ENCODE data around the gene SCO2. TPM values are rescaled to one million over a fixed set of nuclear protein-coding genes. Genes with fewer than 3 reads are reported as not detected.

SCO2 gene
- total and polyA plus RNA-seq, 2 of the 13 experiments (the other 11 are each of a cell fraction or from before 2014, with no cell fraction given): 0.32 to 3.7 TPM

DNA sequence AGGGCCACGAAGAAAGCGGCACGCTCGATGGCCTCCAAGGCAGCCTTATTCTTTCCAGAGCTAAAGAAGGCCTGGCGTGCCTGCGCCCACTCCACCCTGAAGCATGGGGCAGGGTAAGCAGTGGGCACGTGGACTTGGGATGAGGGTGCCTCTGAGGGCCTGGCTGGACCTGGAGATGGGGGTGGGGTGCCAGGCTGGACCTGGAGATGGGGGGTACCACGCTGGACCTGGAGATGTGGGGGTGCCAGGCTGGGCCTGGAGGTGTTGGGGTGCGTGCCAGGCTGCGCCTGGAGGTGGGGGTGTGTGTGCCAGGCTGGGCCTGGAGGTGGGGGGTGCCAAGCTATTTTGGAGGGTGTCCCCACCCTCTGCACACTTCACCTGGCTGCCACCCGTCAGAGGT is 47.6 kb upstream of the SCO2 start:
- POLR2A ChIA-PET: interaction anchor here (1.1 kb wide), 1 partner anchor 9 kb away, joined by 5 read pairs; no protein-coding TSS in a partner anchor
- H3K4me3 ChIP-seq (replicated peaks in 1 of 3; ENCODE audit: insufficient read depth in 1 of 3, low read depth in 2 of 3, low read length in 3 of 3): no peak overlapping the region
- no peaks in the 10 kb centered on the region for H4K20me1 ChIP-seq (ENCODE audit: insufficient read depth, low read length)
- H3K27ac ChIP-seq (ENCODE audit: extremely low read length, insufficient read depth, low read length): no peak overlapping the region
- TF ChIP-seq HOXA5 (CRISPR knock-in tag; IDR thresholded peaks at IDR 0.05) (no peak), POLR2A (IDR thresholded peaks at IDR 0.05; ENCODE audit: insufficient read depth in 1 of 2, low read depth in 2 of 2, low read length in 2 of 2) (no peak), REPIN1 (CRISPR knock-in tag; IDR thresholded peaks at IDR 0.05; ENCODE audit: borderline replicate concordance, low read depth) (no peak), ZBTB21 (CRISPR knock-in tag; IDR thresholded peaks at IDR 0.05) (no peak), AGO2 (optimal IDR thresholded peaks at IDR 0.05; ENCODE audit: low read depth, low read length) (peak; percentile 36)
- TF ChIP-seq, protein P1, sequence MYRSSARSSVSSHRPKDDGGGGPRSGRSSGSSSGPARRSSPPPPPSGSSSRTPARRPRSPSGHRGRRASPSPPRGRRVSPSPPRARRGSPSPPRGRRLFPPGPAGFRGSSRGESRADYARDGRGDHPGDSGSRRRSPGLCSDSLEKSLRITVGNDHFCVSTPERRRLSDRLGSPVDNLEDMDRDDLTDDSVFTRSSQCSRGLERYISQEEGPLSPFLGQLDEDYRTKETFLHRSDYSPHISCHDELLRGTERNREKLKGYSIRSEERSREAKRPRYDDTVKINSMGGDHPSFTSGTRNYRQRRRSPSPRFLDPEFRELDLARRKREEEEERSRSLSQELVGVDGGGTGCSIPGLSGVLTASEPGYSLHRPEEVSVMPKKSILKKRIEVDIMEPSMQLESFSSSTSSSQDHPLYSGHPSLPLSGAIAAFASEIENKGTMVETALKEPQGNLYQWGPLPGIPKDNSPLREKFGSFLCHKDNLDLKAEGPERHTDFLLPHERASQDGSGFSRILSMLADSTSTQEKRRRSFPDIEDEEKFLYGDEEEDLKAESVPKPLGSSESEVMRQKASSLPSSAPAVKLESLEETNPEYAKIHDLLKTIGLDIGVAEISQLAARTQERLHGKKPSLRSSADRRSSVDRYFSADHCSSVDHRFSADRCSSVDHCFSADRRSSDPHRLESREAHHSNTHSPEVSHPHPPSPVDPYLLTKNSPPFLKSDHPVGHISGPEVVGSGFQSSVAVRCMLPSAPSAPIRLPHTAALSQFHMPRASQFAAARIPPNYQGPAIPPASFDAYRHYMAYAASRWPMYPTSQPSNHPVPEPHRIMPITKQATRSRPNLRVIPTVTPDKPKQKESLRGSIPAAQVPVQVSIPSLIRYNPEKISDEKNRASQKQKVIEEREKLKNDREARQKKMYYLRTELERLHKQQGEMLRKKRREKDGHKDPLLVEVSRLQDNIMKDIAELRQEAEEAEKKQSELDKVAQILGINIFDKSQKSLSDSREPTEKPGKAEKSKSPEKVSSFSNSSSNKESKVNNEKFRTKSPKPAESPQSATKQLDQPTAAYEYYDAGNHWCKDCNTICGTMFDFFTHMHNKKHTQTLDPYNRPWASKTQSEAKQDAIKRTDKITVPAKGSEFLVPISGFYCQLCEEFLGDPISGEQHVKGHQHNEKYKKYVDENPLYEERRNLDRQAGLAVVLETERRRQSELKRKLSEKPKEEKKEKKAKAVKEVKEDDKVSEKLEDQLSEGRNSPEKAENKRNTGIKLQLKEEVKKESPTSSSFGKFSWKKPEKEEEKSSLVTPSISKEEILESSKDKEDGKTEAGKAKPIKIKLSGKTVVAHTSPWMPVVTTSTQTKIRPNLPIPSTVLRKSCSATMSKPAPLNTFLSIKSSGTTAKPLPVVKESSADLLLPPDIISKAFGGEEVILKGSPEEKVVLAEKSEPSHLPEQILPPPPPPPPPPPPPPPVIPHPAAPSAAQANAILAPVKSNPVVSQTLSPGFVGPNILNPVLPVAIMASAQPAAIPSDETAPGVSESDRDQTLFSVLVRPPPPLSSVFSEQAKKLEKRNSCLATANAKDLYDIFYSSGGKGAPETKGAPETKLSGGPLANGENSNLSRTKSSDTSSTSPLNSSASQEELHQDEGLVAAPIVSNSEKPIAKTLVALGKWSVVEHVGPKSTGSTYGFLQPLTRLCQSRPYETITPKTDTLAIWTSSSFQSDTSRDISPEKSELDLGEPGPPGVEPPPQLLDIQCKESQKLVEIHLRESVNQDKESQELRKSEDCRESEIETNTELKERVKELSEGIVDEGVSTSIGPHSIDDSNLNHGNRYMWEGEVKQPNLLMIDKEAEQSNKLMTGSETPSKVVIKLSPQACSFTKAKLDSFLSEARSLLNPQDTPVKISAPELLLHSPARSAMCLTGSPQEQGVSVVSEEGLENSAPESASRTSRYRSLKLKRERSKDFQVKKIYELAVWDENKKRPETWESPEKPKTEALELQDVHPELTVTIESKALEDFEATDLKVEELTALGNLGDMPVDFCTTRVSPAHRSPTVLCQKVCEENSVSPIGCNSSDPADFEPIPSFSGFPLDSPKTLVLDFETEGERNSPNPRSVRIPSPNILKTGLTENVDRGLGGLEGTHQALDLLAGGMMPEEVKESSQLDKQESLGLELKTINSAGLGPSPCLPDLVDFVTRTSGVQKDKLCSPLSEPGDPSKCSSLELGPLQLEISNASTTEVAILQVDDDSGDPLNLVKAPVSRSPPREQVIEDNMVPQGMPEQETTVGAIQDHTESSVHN (CRISPR knock-in tag; IDR thresholded peaks at IDR 0.05): no peak
- no peak for FAIRE-seq
- no peak overlapping the region for H3K4me2 ChIP-seq (ENCODE audit: low read depth, low read length)
- in situ Hi-C loops (cut with HindIII; ENCODE audit: extremely low pct_ligation_motif_present, low pct_unique_long_range_greater_than_20kb) (no loop called here), intact Hi-C loops (cut with micrococcal nuclease; ENCODE audit: unreplicated experiment) (no loop called here)
- H2AFZ ChIP-seq (ENCODE audit: low read length): no peak overlapping the region
- no peaks in the 10 kb centered on the region for H3K9me3 ChIP-seq (ENCODE audit: low read length)
- no peaks in the 10 kb centered on the region for H3K79me2 ChIP-seq (ENCODE audit: insufficient read depth, low read length)
- H3K27me3 ChIP-seq (ENCODE audit: control insufficient read depth in 1 of 2, insufficient read depth in 2 of 2, low read length in 2 of 2): no peaks in the 10 kb centered on the region
- no peak for DNase-seq (ENCODE audit: low spot score)
- peaks cover 4 to 5% of the 10 kb centered on the region in 2 experiments; a peak in 2 of 5 replicates for H3K36me3 ChIP-seq (replicated peaks in 1 of 2; ENCODE audit: control insufficient read depth in 1 of 2, insufficient read depth in 2 of 2, low read length in 2 of 2)
- BruUV-seq (replicated peaks): no TSS peak
- peaks cover 26% of the 10 kb centered on the region for H3K4me1 ChIP-seq (ENCODE audit: insufficient read depth, low read length)
- WGBS (ENCODE audit: low lambda C conversion rate): 92% methylated on average over 2 of the region's 11 CpGs
- no peak overlapping the region for H3K9ac ChIP-seq (ENCODE audit: insufficient read depth, low read depth, low read length)
- no peak for ATAC-seq
- CTCF ChIA-PET (ENCODE audit: low intra/inter-chr PET ratio, low total read pairs): no interaction called here

Data from HepG2 (cell line).